Activated T-cell treated with anti-CD3 and anti-CD28 coated beads, Interleukin-2, amount 50 U/mL, for 72 hours (primary cell): ENCODE measurements around the gene CYSTM1. TPM values are rescaled to one million over a fixed set of nuclear protein-coding genes. Genes with fewer than 3 reads are reported as not detected.

Experiments
- ATAC-seq, 2 donors: fragments of 150-1000 bp; cut with Tn5 transposase; replicated peaks in 1 of 2; 2 replicates each; pipeline ENCODE4 v1.10.0; 2021; ENCODE audit warnings: moderate library complexity in 2 of 2, mild to moderate bottlenecking in 1 of 2
- DNase-seq, 2 donors: peaks; one replicate each; pipeline ENCODE4 v3.0.0; 2021 to 2022; ENCODE audit warnings: mixed read lengths in 1 of 2
- H3K27ac Mint-ChIP-seq: one replicate; pipeline ENCODE4 v1.8.0; 2022; ENCODE audit warnings: mild to moderate bottlenecking, moderate library complexity, mixed read lengths
- H3K27me3 Mint-ChIP-seq: one replicate; pipeline ENCODE4 v1.8.0; 2022; ENCODE audit warnings: low read depth, mixed read lengths
- H3K36me3 Mint-ChIP-seq, 2 donors: one replicate each; pipeline ENCODE4 v1.8.0; 2022; ENCODE audit warnings: mixed read lengths in 2 of 2, mild to moderate bottlenecking in 1 of 2; ENCODE audit not compliant: insufficient read depth in 2 of 2
- H3K4me1 Mint-ChIP-seq: one replicate; pipeline ENCODE4 v1.8.0; 2022; ENCODE audit warnings: low read depth, mixed read lengths
- H3K4me3 Mint-ChIP-seq, 2 donors: one replicate each; pipeline ENCODE4 v1.8.0; 2022; ENCODE audit warnings: mild to moderate bottlenecking in 2 of 2, mixed read lengths in 2 of 2, moderate library complexity in 2 of 2
- H3K9me3 Mint-ChIP-seq, 2 donors: one replicate each; pipeline ENCODE4 v1.8.0; 2022; ENCODE audit warnings: mixed read lengths in 2 of 2
- total RNA-seq, 2 donors: library from RNA; stranded (reverse); gene quantifications; one replicate each; pipeline ENCODE4 v1.2.3, GENCODE V29; 2022

The CYSTM1 gene
- total RNA-seq, 2 donors from 2014 or later: 15.3 to 18.9 TPM

DNA sequence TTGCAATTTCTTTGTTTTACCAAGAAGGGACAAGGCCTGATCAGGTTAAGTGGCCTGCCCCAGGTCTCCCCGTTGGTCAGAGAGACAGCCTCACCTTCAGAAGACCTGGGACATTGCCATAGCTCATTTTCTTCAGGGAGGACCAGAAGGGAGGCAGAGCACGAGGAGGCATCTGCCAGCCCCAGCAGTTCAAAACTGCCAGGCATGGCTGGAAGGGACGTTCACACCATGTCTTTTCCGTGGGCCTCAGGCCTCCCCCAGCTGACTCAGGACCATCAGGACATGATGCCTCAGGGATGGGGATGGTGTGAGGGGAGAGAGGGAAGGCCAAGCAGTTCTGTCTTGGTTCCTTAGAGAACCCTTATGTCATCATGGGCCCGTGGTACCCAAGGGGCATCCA, 32.7 kb upstream of the CYSTM1 start:
- Mint-ChIP-seq H3K4me3 (no peak overlapping the region), H3K9me3 (no peaks in the 10 kb centered on the region), H3K4me1 (peaks cover 29% of the 10 kb centered on the region), H3K36me3 (no peaks in the 10 kb centered on the region), H3K27me3 (peaks cover 18% of the 10 kb centered on the region), H3K27ac (no peak overlapping the region)
- no peak for DNase-seq
- ATAC-seq: no peak

DNA sequence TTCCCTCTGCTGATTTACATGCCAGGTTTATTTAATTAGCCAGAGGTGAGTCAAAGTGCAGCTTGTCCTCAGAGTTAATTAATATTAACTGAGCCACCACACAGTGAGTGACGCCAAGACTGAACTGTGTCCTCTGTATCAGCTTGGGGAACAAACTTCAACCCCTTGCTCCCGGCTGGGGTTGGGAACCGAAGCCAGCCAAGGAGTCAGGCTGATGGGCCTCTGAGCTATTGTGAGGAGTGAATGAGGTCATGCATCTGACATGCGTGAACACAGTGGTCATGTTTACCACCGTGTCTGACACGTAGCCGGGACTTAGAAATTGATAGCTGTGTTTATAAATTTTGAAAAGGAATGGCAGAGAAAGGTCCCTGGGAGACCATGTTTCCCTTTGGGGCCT, 32.1 kb upstream of the CYSTM1 start:
- Mint-ChIP-seq H3K4me3 (no peak overlapping the region), H3K27me3 (peaks cover 24% of the 10 kb centered on the region), H3K9me3 (no peaks in the 10 kb centered on the region), H3K4me1 (peaks cover 26% of the 10 kb centered on the region), H3K36me3 (no peaks in the 10 kb centered on the region), H3K27ac (no peak overlapping the region)
- DNase-seq (no peak), ATAC-seq (no peak)

DNA sequence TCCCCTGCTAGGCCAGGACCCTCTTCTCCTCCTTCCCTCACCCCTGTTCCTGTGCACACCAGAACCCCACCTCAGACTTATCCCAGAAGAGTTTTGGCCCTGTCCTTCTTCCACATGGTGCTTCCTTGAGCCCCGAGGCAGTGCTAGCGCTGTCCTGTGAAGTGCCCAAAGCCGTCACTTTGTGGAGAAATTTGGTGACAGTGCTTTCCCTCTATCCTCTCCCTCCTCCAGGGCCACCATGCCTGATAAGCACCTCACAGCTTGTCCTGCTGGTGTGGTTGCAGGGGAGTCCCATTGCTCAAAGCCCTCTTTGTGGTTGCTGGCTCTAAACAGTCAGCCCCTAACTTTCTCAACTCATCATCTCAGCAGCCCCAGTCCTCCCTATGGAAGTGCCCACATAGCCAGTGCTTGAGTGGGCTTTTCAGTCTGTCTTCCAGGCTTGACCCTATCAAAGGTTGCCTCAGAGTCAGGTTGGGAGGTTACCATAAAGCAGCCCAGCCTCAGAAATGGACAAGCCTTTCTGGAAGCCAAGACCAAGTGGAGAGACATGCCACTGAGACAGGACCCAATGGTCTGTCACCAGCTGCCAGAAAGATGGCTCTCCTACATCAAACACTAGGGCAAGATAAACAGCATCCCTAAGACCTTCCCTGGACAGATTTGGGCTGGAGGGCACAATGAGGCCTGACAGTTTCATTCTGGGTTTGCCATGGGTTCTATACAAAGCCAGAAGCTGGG, 31.3 kb upstream of the CYSTM1 start:
- no peaks in the 10 kb centered on the region for H3K9me3 Mint-ChIP-seq
- peak; percentile 4 to 23 for ATAC-seq
- H3K36me3 Mint-ChIP-seq: no peaks in the 10 kb centered on the region
- DNase-seq: no peak
- H3K4me3 Mint-ChIP-seq: no peak overlapping the region
- H3K27ac Mint-ChIP-seq: no peak overlapping the region
- H3K27me3 Mint-ChIP-seq: peaks cover 26% of the 10 kb centered on the region
- H3K4me1 Mint-ChIP-seq: peaks cover 25% of the 10 kb centered on the region

DNA sequence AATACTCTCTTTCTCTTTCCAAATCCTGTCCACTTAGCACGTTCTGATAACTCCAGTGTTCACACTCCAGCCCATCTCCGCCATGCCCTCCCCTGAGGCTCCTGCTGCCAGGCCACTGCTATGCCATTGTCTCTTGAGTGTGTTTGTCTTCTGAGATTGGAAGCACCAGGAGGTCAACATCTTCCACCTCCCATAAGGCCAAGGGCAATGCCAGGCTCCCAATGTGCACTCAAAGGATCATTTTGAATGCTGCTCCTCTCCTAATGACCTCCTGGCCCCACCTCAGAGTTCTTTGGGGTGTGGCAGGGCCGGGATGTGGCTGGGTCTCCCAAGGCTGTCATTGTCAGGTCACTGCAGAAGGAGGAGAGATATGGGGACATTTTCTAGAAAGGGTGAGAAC, 29.7 kb upstream of the CYSTM1 start:
- peaks cover 26% of the 10 kb centered on the region for H3K27me3 Mint-ChIP-seq
- ATAC-seq: no peak
- H3K4me1 Mint-ChIP-seq: peaks cover 25% of the 10 kb centered on the region
- H3K9me3 Mint-ChIP-seq: no peaks in the 10 kb centered on the region
- H3K27ac Mint-ChIP-seq: no peak overlapping the region
- peak overlapping the region; percentile 49 to 56 for H3K4me3 Mint-ChIP-seq
- DNase-seq: no peak
- H3K36me3 Mint-ChIP-seq: no peaks in the 10 kb centered on the region

DNA sequence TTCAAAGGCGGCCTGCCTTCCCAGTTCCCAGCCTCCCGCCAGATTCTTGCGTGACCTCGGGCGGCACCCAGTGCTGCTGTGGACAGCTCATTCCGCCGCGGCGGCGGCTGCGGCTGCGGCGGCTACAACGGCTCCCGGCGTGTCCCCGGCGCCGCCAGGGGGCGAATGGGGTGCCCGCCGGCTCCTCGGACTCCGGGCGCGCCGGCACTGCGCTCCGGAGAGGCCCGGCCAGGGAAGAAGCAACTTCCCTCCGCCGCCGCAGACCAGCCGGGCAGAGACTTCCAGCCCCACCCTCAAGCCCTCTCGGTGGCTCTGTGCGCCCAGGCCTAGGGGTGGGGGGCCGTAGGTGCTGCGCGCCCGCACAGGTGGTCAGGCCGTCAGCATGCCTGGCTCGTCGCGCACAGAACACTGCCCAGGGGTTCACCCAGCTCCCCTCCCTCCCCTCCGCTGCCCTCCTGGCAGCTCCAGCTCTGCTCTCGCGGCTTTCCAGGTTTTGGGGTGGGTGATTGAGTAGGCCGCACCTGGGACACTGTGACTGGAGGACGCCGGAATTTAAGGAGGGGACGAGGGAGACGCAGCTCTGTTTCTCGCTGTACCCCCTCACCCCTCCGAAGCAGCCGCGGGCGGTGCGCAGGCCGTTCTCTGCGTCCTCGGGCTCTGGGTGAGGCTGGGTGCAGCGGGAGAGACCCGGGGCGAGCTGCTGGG, 29.0 kb upstream of the CYSTM1 start:
- no peak overlapping the region for H3K27ac Mint-ChIP-seq
- ATAC-seq: peak; percentile 86 to 87
- peaks cover 26% of the 10 kb centered on the region for H3K27me3 Mint-ChIP-seq
- H3K9me3 Mint-ChIP-seq: no peaks in the 10 kb centered on the region
- no peaks in the 10 kb centered on the region for H3K36me3 Mint-ChIP-seq
- H3K4me3 Mint-ChIP-seq: peak overlapping the region; percentile 49 to 56
- DNase-seq: peak; percentile 71 to 74
- H3K4me1 Mint-ChIP-seq: peaks cover 25% of the 10 kb centered on the region

DNA sequence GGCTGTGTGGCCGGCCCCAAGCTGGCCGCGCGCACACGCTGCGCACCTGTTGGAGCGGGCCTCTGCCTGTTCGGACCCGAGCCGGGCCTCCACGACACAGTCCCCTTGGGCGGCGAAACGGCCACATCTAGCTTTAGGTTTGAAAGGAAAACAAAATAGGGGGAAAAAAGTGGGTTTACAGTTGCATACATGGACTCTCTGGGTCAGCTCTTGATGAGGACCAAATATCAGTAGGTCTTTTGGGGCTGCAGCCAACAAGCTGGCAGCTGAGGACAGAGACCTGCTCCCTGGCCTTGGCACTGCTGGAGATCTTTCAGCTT, 28.5 kb upstream of the CYSTM1 start:
- ATAC-seq (no peak), DNase-seq (no peak)
- H3K36me3 Mint-ChIP-seq: no peaks in the 10 kb centered on the region
- H3K27ac Mint-ChIP-seq: no peak overlapping the region
- H3K4me3 Mint-ChIP-seq: peak overlapping the region; percentile 49 to 56
- no peaks in the 10 kb centered on the region for H3K9me3 Mint-ChIP-seq
- peaks cover 26% of the 10 kb centered on the region for H3K27me3 Mint-ChIP-seq
- peaks cover 25% of the 10 kb centered on the region for H3K4me1 Mint-ChIP-seq

DNA sequence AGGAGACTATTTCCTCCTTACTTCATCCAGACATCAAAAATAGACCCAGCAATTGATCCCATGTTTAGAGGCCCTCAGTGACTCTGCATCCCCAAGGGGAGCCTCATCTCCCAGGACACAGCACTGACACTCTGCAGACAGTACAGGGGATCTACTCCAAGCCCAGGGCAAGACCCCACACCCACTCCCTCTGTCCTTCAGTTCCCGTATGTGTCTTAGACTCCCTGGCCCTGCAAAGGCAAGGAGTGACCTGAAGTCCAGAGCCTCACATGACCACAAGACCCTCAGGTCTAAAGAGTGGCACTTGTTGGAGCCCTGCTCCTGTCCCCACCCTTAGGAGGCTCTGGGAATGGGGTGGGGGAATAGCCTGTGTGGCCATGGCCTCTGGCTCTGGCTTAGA, 27.5 kb upstream of the CYSTM1 start:
- DNase-seq: no peak
- ATAC-seq: no peak
- no peaks in the 10 kb centered on the region for H3K9me3 Mint-ChIP-seq
- peaks cover 26% of the 10 kb centered on the region for H3K27me3 Mint-ChIP-seq
- H3K36me3 Mint-ChIP-seq: no peaks in the 10 kb centered on the region
- H3K4me1 Mint-ChIP-seq: peaks cover 25% of the 10 kb centered on the region
- no peak overlapping the region for H3K4me3 Mint-ChIP-seq
- H3K27ac Mint-ChIP-seq: no peak overlapping the region

DNA sequence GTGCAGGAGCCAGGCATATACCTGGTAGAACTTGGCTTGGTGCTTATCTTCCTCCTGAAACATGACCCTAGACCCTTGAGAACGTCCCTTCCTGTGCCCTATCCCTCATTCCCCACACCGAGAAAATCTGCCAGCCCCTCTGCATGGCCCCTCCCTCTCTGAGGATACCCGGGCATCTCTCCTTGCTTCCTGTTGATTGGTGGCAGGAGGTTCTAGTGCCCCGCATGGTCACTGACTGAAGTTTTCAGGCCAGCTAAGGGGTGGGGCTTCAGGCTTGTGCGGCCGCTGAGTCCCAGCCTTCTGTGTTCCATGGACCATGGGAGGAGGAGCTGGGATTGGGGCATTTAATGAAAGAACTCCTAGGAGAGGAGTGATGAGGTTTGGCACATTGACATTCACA, 26.5 kb upstream of the CYSTM1 start:
- peaks cover 26% of the 10 kb centered on the region for H3K27me3 Mint-ChIP-seq
- no peak overlapping the region for H3K27ac Mint-ChIP-seq
- no peak for DNase-seq
- no peaks in the 10 kb centered on the region for H3K36me3 Mint-ChIP-seq
- H3K9me3 Mint-ChIP-seq: no peaks in the 10 kb centered on the region
- no peak overlapping the region for H3K4me3 Mint-ChIP-seq
- H3K4me1 Mint-ChIP-seq: peaks cover 23% of the 10 kb centered on the region
- no peak for ATAC-seq

DNA sequence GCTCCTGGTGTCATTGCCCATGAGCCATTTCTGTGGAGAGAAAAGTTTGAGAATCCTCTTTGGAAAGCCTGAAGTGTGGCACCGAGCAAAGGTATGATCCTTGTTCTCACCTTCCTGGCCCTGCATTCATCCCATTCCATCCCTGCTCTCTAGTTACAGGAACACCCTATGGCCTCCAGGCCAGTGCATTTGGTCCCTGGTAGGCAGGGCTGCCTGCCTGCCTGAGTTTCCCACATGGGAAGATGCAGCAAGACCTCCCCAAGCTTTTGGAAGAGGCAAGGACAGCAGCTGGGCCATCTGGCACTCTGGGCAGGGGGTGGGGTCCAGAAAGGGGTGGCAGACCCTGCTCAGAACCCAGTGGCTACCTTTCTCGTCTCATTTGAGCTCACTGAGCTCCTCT, 24.8 kb upstream of the CYSTM1 start:
- ATAC-seq (no peak), DNase-seq (no peak)
- Mint-ChIP-seq H3K9me3 (no peaks in the 10 kb centered on the region), H3K4me1 (peaks cover 13% of the 10 kb centered on the region), H3K27me3 (peaks cover 22% of the 10 kb centered on the region), H3K27ac (no peak overlapping the region), H3K36me3 (no peaks in the 10 kb centered on the region), H3K4me3 (no peak overlapping the region)

DNA sequence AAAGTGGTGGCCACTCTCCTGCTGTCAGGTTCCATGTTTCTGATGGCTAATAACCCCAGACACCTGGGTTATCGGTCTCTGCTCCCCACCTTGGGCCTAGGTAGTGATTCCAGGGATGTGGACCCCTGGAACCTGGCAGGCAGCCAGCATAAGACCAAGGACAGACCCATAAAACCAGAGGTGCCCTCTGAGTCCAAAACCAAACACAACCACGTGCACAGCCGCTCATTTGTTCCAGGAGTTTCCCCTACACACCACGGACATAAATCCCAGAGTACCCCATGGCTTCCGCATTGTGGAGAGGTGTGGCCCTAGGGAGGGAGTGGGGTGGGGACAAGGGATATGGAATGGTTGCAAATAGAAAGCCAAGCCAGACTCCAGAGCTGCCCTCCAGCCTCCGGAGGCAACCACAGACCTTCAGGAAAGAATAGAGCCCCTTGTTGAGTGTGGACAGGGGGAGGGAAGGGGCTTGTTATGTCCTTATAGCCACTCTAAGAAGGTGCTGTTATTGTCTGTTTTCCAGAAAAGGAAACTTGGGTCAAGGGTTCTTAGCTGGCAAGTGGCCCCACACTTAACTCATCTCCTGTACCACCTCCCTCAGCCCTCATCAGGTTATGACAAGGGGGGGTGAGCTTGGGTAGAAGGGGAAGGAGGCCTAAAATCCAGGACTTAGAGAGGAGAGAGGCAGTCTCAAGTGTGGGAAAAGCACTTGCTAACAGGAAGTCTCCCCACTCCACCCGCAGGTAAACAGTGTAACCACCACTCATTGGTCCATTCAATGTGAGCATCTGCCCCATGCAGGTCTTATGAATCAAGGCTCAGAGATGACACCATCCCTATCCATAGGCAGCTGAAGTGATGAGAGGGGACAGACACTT, 23.6 kb upstream of the CYSTM1 start:
- Mint-ChIP-seq H3K4me1 (peaks cover 8% of the 10 kb centered on the region), H3K27ac (no peak overlapping the region)

DNA sequence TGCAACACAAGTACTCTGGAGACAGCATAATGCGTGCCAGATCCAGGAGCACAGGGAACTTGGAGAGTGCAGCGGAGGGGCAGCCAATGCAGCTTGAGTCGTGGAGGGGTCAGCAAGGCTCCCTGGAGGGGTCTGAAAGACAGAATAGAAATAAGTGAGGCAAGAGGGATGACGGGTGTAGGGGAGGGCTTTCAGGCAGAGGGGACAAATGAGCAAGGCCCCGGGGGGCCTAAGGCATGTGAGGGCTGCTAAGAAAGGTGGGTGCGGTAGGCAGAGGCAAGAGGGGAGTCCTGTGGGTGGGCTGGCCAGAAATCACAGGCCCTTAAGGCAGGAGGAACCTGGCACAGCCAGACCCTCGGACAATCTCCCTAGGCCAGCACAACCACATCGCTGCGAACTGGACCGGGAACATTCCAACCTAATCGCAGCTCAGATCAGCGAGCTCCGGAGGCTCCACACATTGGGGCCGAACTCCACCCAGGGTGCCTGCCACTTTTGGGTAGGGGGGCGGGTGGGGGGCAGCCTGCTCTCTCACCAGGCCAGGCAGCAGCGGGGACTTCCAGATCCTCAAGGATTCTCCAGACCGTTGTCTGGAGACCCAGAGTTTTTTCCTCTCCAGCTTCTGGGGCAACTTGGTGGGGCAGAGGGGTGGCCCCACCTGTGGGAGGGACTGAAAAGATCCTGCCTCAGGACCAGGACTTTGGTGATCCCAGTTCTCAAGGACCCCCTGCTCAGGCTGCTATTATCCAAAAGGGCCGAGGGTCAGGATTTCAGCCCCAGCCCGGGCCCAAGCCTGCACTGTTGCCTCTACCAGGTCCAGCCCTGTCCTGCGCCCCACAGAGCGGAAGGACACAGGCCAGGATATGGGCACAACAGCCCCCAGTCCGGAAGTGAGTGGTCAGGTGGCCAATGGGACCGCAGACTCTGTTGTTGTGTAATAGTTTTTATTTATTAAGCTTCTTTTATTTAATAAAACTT, 22.7 kb upstream of the CYSTM1 start:
- ATAC-seq: no peak
- Mint-ChIP-seq H3K4me3 (no peak overlapping the region), H3K4me1 (peaks cover 8% of the 10 kb centered on the region), H3K9me3 (no peaks in the 10 kb centered on the region), H3K36me3 (no peaks in the 10 kb centered on the region), H3K27ac (no peak overlapping the region), H3K27me3 (peaks cover 8% of the 10 kb centered on the region)
- DNase-seq: no peak

More for the DNA sequence above, 23.6 kb upstream of the CYSTM1 start:
- no peak overlapping the region for H3K4me3 Mint-ChIP-seq
- no peaks in the 10 kb centered on the region for H3K9me3 Mint-ChIP-seq
- DNase-seq (no peak), ATAC-seq (no peak)
- no peaks in the 10 kb centered on the region for H3K36me3 Mint-ChIP-seq
- peaks cover 17% of the 10 kb centered on the region for H3K27me3 Mint-ChIP-seq

DNA sequence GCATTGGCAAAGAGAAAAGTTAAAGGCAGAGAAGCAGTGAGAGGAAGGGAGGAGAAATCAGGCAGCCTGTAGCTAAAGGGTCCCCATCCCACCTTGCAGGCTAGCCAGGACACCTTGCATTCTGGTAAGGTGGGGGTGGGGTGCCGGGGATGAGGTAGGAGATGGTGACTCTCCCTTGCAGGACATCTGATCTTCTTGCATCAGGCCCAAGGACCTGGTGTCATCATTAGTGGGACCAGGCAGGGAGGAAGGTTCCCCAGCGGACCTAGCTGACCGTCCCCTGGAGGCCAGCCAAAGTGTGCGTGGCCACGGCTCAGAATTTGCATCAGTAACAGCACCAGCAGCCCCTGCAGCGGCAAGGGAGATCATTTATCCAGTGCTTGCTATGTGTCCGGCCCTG, 21.7 kb upstream of the CYSTM1 start:
- no peaks in the 10 kb centered on the region for H3K9me3 Mint-ChIP-seq
- ATAC-seq: no peak
- no peak overlapping the region for H3K27ac Mint-ChIP-seq
- H3K4me1 Mint-ChIP-seq: peaks cover 9% of the 10 kb centered on the region
- no peaks in the 10 kb centered on the region for H3K27me3 Mint-ChIP-seq
- no peak for DNase-seq
- H3K36me3 Mint-ChIP-seq: no peaks in the 10 kb centered on the region
- no peak overlapping the region for H3K4me3 Mint-ChIP-seq
